Cardiac fibroblast (primary cell): ENCODE data around the gene CHST11.

Experiments used
- DNase-seq, 2 donors: peaks; one replicate each; pipeline versions ENCODE4 v3.0.0 to v3.0.0-alpha.2; 2010; ENCODE audit warnings: low read depth in 2 of 2
- H3K4me3 ChIP-seq, 2 donors: replicated peaks in 1 of 2; 1 replicate in 1 of 2; 2 replicates in 1 of 2; pipeline ENCODE4 v1.5.1; 2011; ENCODE audit warnings: low read depth in 2 of 2, low read length in 2 of 2, mild to moderate bottlenecking in 2 of 2, moderate library complexity in 1 of 2
- CTCF ChIP-seq: IDR thresholded peaks from one replicate; pipeline ENCODE4 v1.5.1; 2011; ENCODE audit warnings: low read depth, mild to moderate bottlenecking, low read length, inconsistent platforms

CHST11 gene

GRCh38 chr12:104575442-104576186 lies 118.9 kb downstream of the CHST11 start:
- no peak for DNase-seq
- H3K4me3 ChIP-seq, result no peak overlapping the region
- TF ChIP-seq CTCF, result no peak

GRCh38 chr12:104576187-104576778 lies 119.5 kb downstream of the CHST11 start:
- no peak for TF ChIP-seq CTCF
- no peak overlapping the region for H3K4me3 ChIP-seq
- no peak for DNase-seq

- no peak overlapping the region for H3K4me3 ChIP-seq
- no peak for TF ChIP-seq CTCF
- no peak for DNase-seq
Observed at GRCh38 chr12:104576980-104577580, 120.3 kb downstream of the CHST11 start.

- DNase-seq, result peak in 1 of 2 donors; percentile 46
- no peak overlapping the region for H3K4me3 ChIP-seq
- TF ChIP-seq CTCF, result no peak
Observed at GRCh38 chr12:104577581-104577981, 120.8 kb downstream of the CHST11 start.

GRCh38 chr12:104578453-104578852 lies 121.7 kb downstream of the CHST11 start:
- TF ChIP-seq CTCF, result no peak
- DNase-seq, result peak; percentile 35 to 89
- no peak overlapping the region for H3K4me3 ChIP-seq

GRCh38 chr12:104579718-104580495 lies 123.2 kb downstream of the CHST11 start:
- no peak overlapping the region for H3K4me3 ChIP-seq
- no peak for TF ChIP-seq CTCF

More at GRCh38 chr12:104579718-104580495, 123.2 kb downstream of the CHST11 start:
- DNase-seq, result no peak
